SK-N-SH (cell line): ENCODE data around the gene ZNF562. TPM values are rescaled to one million over a fixed set of nuclear protein-coding genes. Genes with fewer than 3 reads are reported as not detected.

Experiments used
- CTCF ChIA-PET: fragments of 300-600, 350-600 bp; formaldehyde crosslinking; extraction: SDS; loops from one replicate; lab custom pipeline; 2021; lab: Yijun Ruan, JAX
- POLR2A ChIA-PET: fragments of 350-600 bp; sonication (Branson Sonifier 250); formaldehyde crosslinking; extraction: SDS; loops from one replicate; lab custom pipeline; 2020; ENCODE audit warnings: antibody characterized with exemption, inconsistent platforms; lab: Yijun Ruan, JAX
- DNase-seq: peaks from one replicate; pipeline ENCODE4 v3.0.0; 2012
- H2AFZ ChIP-seq: fragments of 200-600 bp; sonication (generic); 2 replicates; pipeline ENCODE4 v1.8.1; 2016; ENCODE audit warnings: antibody characterized with exemption, mild to moderate bottlenecking, low read depth
- H3F3A ChIP-seq: fragments of 200-600 bp; sonication (generic); replicated peaks from 2 replicates; pipeline ENCODE3; 2016; ENCODE audit warnings: antibody characterized with exemption, mild to moderate bottlenecking; ENCODE audit not compliant: insufficient read depth
- H3K27ac ChIP-seq, 2 experiments: fragments of 200-500 bp in 1 of 2; fragments of 200-600 bp in 1 of 2; sonication (Bioruptor generic) in 1 of 2; sonication (generic), shearing (Covaris generic) in 1 of 2; 2 replicates each; pipeline versions ENCODE4 v1.5.1 to v1.6.1; 2014 to 2016; ENCODE audit warnings: low read depth in 2 of 2, inconsistent platforms in 1 of 2, low read length in 1 of 2, mild to moderate bottlenecking in 1 of 2, mixed read lengths in 1 of 2
- H3K27me3 ChIP-seq: fragments of 200-600 bp; sonication (generic), shearing (Covaris generic); 2 replicates; pipeline ENCODE4 v1.6.1; 2016; ENCODE audit warnings: mixed run types; ENCODE audit not compliant: insufficient read depth
- H3K36me3 ChIP-seq, 2 experiments: fragments of 200-500 bp in 1 of 2; fragments of 200-600 bp in 1 of 2; sonication (Bioruptor generic) in 1 of 2; sonication (generic) in 1 of 2; replicated peaks in 1 of 2; 2 replicates each; pipeline versions ENCODE3 to v1.5.1; 2014 to 2016; ENCODE audit warnings: low read length in 1 of 2, mild to moderate bottlenecking in 1 of 2; ENCODE audit not compliant: insufficient read depth in 2 of 2, control insufficient read depth in 1 of 2
- H3K4me1 ChIP-seq, 2 experiments: fragments of 200-500 bp in 1 of 2; fragments of 200-600 bp in 1 of 2; sonication (Bioruptor generic) in 1 of 2; sonication (generic), shearing (Covaris generic) in 1 of 2; 2 replicates each; pipeline versions ENCODE4 v1.5.1 to v1.6.1; 2014 to 2016; ENCODE audit warnings: low read depth in 1 of 2, low read length in 1 of 2, mixed run types in 1 of 2; ENCODE audit not compliant: insufficient read depth in 2 of 2, control insufficient read depth in 1 of 2
- H3K4me2 ChIP-seq: fragments of 200-600 bp; sonication (generic), shearing (Covaris generic); 2 replicates; pipeline ENCODE4 v1.6.1; 2017; ENCODE audit warnings: mixed run types
- H3K4me3 ChIP-seq, 2 experiments: fragments of 200-500 bp in 1 of 2; fragments of 200-600 bp in 1 of 2; sonication (Bioruptor generic) in 1 of 2; sonication (generic), shearing (Covaris generic) in 1 of 2; 2 replicates each; pipeline versions ENCODE4 v1.5.1 to v1.8.1; 2014 to 2016; ENCODE audit warnings: low read depth in 2 of 2, inconsistent platforms in 1 of 2, low read length in 1 of 2, mild to moderate bottlenecking in 1 of 2, mixed read lengths in 1 of 2, moderate library complexity in 1 of 2
- H3K79me2 ChIP-seq: fragments of 200-600 bp; sonication (generic); 2 replicates; pipeline ENCODE4 v1.8.1; 2017; ENCODE audit warnings: mild to moderate bottlenecking; ENCODE audit not compliant: insufficient read depth
- H3K9ac ChIP-seq: fragments of 200-600 bp; sonication (generic); 2 replicates; pipeline ENCODE4 v1.6.1; 2017; ENCODE audit warnings: mixed run types
- H3K9me2 ChIP-seq: fragments of 200-600 bp; sonication (generic); 2 replicates; pipeline ENCODE4 v1.6.1; 2017; ENCODE audit warnings: mixed run types
- H3K9me3 ChIP-seq: fragments of 200-600 bp; sonication (generic); 2 replicates; pipeline ENCODE4 v1.6.1; 2017; ENCODE audit warnings: mixed run types, mild to moderate bottlenecking, moderate library complexity
- H4K20me1 ChIP-seq: fragments of 200-600 bp; sonication (generic); 2 replicates; pipeline ENCODE4 v1.6.1; 2017; ENCODE audit warnings: mild to moderate bottlenecking, mixed run types; ENCODE audit not compliant: insufficient read depth
- CHD2 ChIP-seq: fragments of 150-350 bp; IDR thresholded peaks from 2 replicates; pipeline ENCODE4 v1.6.1; 2018; ENCODE audit warnings: low read length; ENCODE audit not compliant: partially characterized antibody
- EZH2phosphoT487 ChIP-seq: fragments of 200-600 bp; sonication (generic); IDR thresholded peaks from 2 replicates; pipeline ENCODE4 v1.6.1; 2017; ENCODE audit warnings: low read depth, mixed run types, mild to moderate bottlenecking, antibody characterized with exemption, moderate library complexity, borderline replicate concordance
- JUND ChIP-seq: IDR thresholded peaks from 2 replicates; pipeline ENCODE4 v1.4.0; 2012
- MAX ChIP-seq: IDR thresholded peaks from 2 replicates; pipeline ENCODE4 v1.4.0; 2012; ENCODE audit warnings: low read depth
- MEF2A ChIP-seq: IDR thresholded peaks from 2 replicates; pipeline ENCODE4 v1.4.0; 2012; ENCODE audit warnings: low read depth, borderline replicate concordance
- MXI1 ChIP-seq: IDR thresholded peaks from 2 replicates; pipeline ENCODE4 v1.6.1; 2012; ENCODE audit warnings: mild to moderate bottlenecking, low read depth, low read length, improper control_type of control experiment
- PBX3 ChIP-seq: IDR thresholded peaks from 2 replicates; pipeline ENCODE4; 2012
- SMC3 ChIP-seq: IDR thresholded peaks from 2 replicates; pipeline ENCODE4 v1.6.1; 2012; ENCODE audit warnings: low read depth, low read length, improper control_type of control experiment
- TEAD4 ChIP-seq: IDR thresholded peaks from 2 replicates; pipeline ENCODE4 v1.4.0; 2012; ENCODE audit warnings: mild to moderate bottlenecking, borderline replicate concordance; ENCODE audit not compliant: insufficient read depth
- ZBTB33 ChIP-seq: IDR thresholded peaks from 2 replicates; pipeline ENCODE4 v1.4.0; 2012; ENCODE audit warnings: low read depth, borderline replicate concordance
- WGBS: methylation state at CpG from one replicate; pipeline ENCODE4 v1.1.6; 2017; ENCODE audit warnings: low lambda C conversion rate; 5-methylcytosine and 5-hydroxymethylcytosine counted together
- polyA plus RNA-seq, 3 experiments: library from polyadenylated mRNA; depleted of rRNA; stranded (reverse); fragments of >200 nt; gene quantifications; 2 replicates each; pipeline ENCODE4 v1.2.3, GENCODE V29; 2012

Gene ZNF562
- polyA plus RNA-seq, 1 of the 3 experiments (the other 2 are of a cell fraction): 3.1 TPM

GRCh38 chr19:9645472-9645871 lies 29.4 kb downstream of the ZNF562 start:
- ChIA-PET POLR2A (no interaction called here), CTCF (interaction anchor here (1.9 to 4.4 kb wide), 2 partner anchors 12 to 20 kb away, joined by 6 to 18 read pairs; no protein-coding TSS in a partner anchor)
- Histone ChIP-seq H3K27ac (no peak overlapping the region), H3K4me1 (no peaks in the 10 kb centered on the region), H3K9me3 (no peaks in the 10 kb centered on the region), H3K9me2 (no peaks in the 10 kb centered on the region), H4K20me1 (no peaks in the 10 kb centered on the region), H3K9ac (no peak overlapping the region), H3K4me3 (no peak overlapping the region), H3K4me2 (no peak overlapping the region), H3K36me3 (peaks cover 17 to 42% of the 10 kb centered on the region in 2 experiments), H3K27me3 (no peaks in the 10 kb centered on the region), H3F3A (peaks cover 5% of the 10 kb centered on the region), H3K79me2 (peaks cover 1% of the 10 kb centered on the region; the same call in 1 of the 2 replicates), H2AFZ (no peak overlapping the region)
- DNase-seq: no peak
- no peak for TF ChIP-seq SMC3
- 98% methylated on average over 1 of the region's 1 CpG for WGBS

GRCh38 chr19:9644472-9644871 lies 30.4 kb downstream of the ZNF562 start:
- no peak for DNase-seq
- Histone ChIP-seq H4K20me1 (no peaks in the 10 kb centered on the region), H3K9me2 (no peaks in the 10 kb centered on the region), H3K4me2 (no peak overlapping the region), H3K4me3 (no peak overlapping the region), H3K9me3 (no peaks in the 10 kb centered on the region), H3K27ac (no peak overlapping the region), H2AFZ (no peak overlapping the region), H3K27me3 (no peaks in the 10 kb centered on the region), H3K9ac (no peak overlapping the region), H3K36me3 (peaks cover 12 to 35% of the 10 kb centered on the region in 2 experiments), H3K4me1 (no peaks in the 10 kb centered on the region), H3K79me2 (no peaks in the 10 kb centered on the region), H3F3A (peaks cover 5% of the 10 kb centered on the region)
- 84% methylated on average over 4 of the region's 4 CpGs for WGBS
- TF ChIP-seq MXI1: no peak
- no peak for TF ChIP-seq CHD2
- no peak for TF ChIP-seq TEAD4
- no peak for TF ChIP-seq JUND
- TF ChIP-seq MEF2A: no peak
- no peak for TF ChIP-seq MAX
- TF ChIP-seq SMC3: no peak
- no peak for TF ChIP-seq PBX3
- TF ChIP-seq EZH2phosphoT487: no peak
- TF ChIP-seq ZBTB33: no peak
- ChIA-PET CTCF (interaction anchor here (1.9 to 4.4 kb wide), 2 partner anchors 11 to 19 kb away, joined by 6 to 18 read pairs; no protein-coding TSS in a partner anchor), POLR2A (interaction anchor here (0.7 to 1.5 kb wide), 2 partner anchors 23 to 35 kb away, joined by 4 read pairs; partner anchors contain the start of gene ZNF561)
